H9 (cell line): Measurements from ENCODE around the gene ZDHHC23. TPM values are rescaled to one million over a fixed set of nuclear protein-coding genes. Genes with fewer than 3 reads are reported as not detected.

ENCODE experiments used
- DNase-seq: peaks from one replicate; pipeline ENCODE4 v3.0.0-alpha.2; 2017
- H2AFZ ChIP-seq: one replicate; pipeline ENCODE4 v1.6.1; 2013; ENCODE audit warnings: mild to moderate bottlenecking, low read length, control low read depth, moderate library complexity
- H2AK5ac ChIP-seq: 2 replicates; pipeline ENCODE4 v1.6.1; 2013; ENCODE audit warnings: low read length, control low read depth, mixed read lengths; ENCODE audit not compliant: insufficient read length
- H2BK120ac ChIP-seq: one replicate; pipeline ENCODE4 v1.6.1; 2013; ENCODE audit warnings: low read depth, mild to moderate bottlenecking, low read length, control low read depth, inconsistent platforms; ENCODE audit not compliant: poor library complexity, severe bottlenecking
- H2BK12ac ChIP-seq: 2 replicates; pipeline ENCODE4 v1.6.1; 2013; ENCODE audit warnings: low read length, control low read depth, mixed read lengths, low read depth; ENCODE audit not compliant: insufficient read length
- H2BK15ac ChIP-seq: 2 replicates; pipeline ENCODE4 v1.6.1; 2013; ENCODE audit warnings: low read depth, low read length, control low read depth
- H2BK20ac ChIP-seq: one replicate; pipeline ENCODE4 v1.6.1; 2013; ENCODE audit warnings: low read depth, mild to moderate bottlenecking, low read length, control low read depth, inconsistent platforms; ENCODE audit not compliant: poor library complexity, severe bottlenecking
- H2BK5ac ChIP-seq: 2 replicates; pipeline ENCODE4 v1.6.1; 2013; ENCODE audit warnings: low read length, control low read depth, mixed read lengths; ENCODE audit not compliant: insufficient read length
- H3K14ac ChIP-seq: 2 replicates; pipeline ENCODE4 v1.6.1; 2013; ENCODE audit warnings: low read length, control low read depth; ENCODE audit not compliant: insufficient read depth
- H3K18ac ChIP-seq: 2 replicates; pipeline ENCODE4 v1.6.1; 2013; ENCODE audit warnings: low read depth, mild to moderate bottlenecking, mixed read lengths, low read length, control low read depth; ENCODE audit not compliant: insufficient read length
- H3K23ac ChIP-seq: 2 replicates; pipeline ENCODE4 v1.6.1; 2013; ENCODE audit warnings: low read length, control low read depth, mixed read lengths, low read depth; ENCODE audit not compliant: insufficient read length
- H3K23me2 ChIP-seq: 2 replicates; pipeline ENCODE4 v1.6.1; 2013; ENCODE audit warnings: low read depth, mild to moderate bottlenecking, mixed read lengths, low read length, control low read depth; ENCODE audit not compliant: insufficient read length, poor library complexity, severe bottlenecking
- H3K27ac ChIP-seq: 2 replicates; pipeline ENCODE4 v1.5.1; 2013; ENCODE audit warnings: low read length, control low read depth, mixed read lengths, low read depth; ENCODE audit not compliant: insufficient read length
- H3K27me3 ChIP-seq: 2 replicates; pipeline ENCODE4 v1.6.1; 2013; ENCODE audit warnings: low read length, control low read depth, inconsistent platforms; ENCODE audit not compliant: insufficient read depth
- H3K4ac ChIP-seq: 2 replicates; pipeline ENCODE4 v1.6.1; 2013; ENCODE audit warnings: low read depth, mild to moderate bottlenecking, control low read depth, inconsistent platforms, low read length, moderate library complexity
- H3K4me1 ChIP-seq: 2 replicates; pipeline ENCODE4 v1.6.1; 2013; ENCODE audit warnings: low read length, control low read depth, inconsistent platforms; ENCODE audit not compliant: insufficient read depth
- H3K4me2 ChIP-seq: 2 replicates; pipeline ENCODE4 v1.6.1; 2013; ENCODE audit warnings: low read length, control low read depth, mixed read lengths; ENCODE audit not compliant: insufficient read length, insufficient read depth
- H3K56ac ChIP-seq: 2 replicates; pipeline ENCODE4 v1.6.1; 2013; ENCODE audit warnings: low read depth, mild to moderate bottlenecking, mixed read lengths, low read length, control low read depth; ENCODE audit not compliant: insufficient read length
- H3K79me1 ChIP-seq: 2 replicates; pipeline ENCODE4 v1.6.1; 2013; ENCODE audit warnings: low read depth, mild to moderate bottlenecking, moderate library complexity, low read length, control low read depth, inconsistent platforms; ENCODE audit not compliant: insufficient read depth, poor library complexity, severe bottlenecking
- H3K79me2 ChIP-seq: 2 replicates; pipeline ENCODE4 v1.6.1; 2013; ENCODE audit warnings: low read length, control low read depth, inconsistent platforms; ENCODE audit not compliant: insufficient read depth
- H3K9ac ChIP-seq: 2 replicates; pipeline ENCODE4 v1.6.1; 2013; ENCODE audit warnings: low read length, control low read depth, mixed read lengths; ENCODE audit not compliant: insufficient read length; ENCODE audit errors: extremely low read depth
- H3K9me3 ChIP-seq: one replicate; pipeline ENCODE4 v1.6.1; 2013; ENCODE audit warnings: low read depth, low read length, inconsistent platforms; ENCODE audit not compliant: control insufficient read depth
- H3T11ph ChIP-seq: one replicate; pipeline ENCODE4 v1.6.1; 2013; ENCODE audit warnings: mild to moderate bottlenecking, low read length, control low read depth, inconsistent platforms
- H4K20me1 ChIP-seq: one replicate; pipeline ENCODE4 v1.6.1; 2013; ENCODE audit not compliant: control insufficient read depth, insufficient read length, insufficient read depth
- H4K5ac ChIP-seq: 2 replicates; pipeline ENCODE4 v1.6.1; 2013; ENCODE audit warnings: low read depth, mild to moderate bottlenecking, mixed read lengths, low read length, control low read depth; ENCODE audit not compliant: insufficient read length
- H4K8ac ChIP-seq: replicated peaks from 2 replicates; pipeline ENCODE4 v1.6.1; 2013; ENCODE audit warnings: low read length, control low read depth, mixed read lengths, low read depth; ENCODE audit not compliant: insufficient read length
- H4K91ac ChIP-seq: 2 replicates; pipeline ENCODE4 v1.6.1; 2013; ENCODE audit warnings: low read depth, mild to moderate bottlenecking, moderate library complexity, mixed read lengths, low read length, control low read depth; ENCODE audit not compliant: insufficient read length
- H3K27ac Mint-ChIP-seq, 3 experiments: 2 replicates in 2 of 3; 3 replicates in 1 of 3; pipeline ENCODE4 v1.8.0; 2020 to 2021; ENCODE audit warnings: mixed read lengths in 3 of 3, mild to moderate bottlenecking in 1 of 3, moderate library complexity in 1 of 3
- H3K27me3 Mint-ChIP-seq: 2 replicates; pipeline ENCODE4 v1.8.0; 2021; ENCODE audit warnings: low read depth, mild to moderate bottlenecking, moderate library complexity, mixed read lengths
- H3K36me3 Mint-ChIP-seq, 3 experiments: 2 replicates in 2 of 3; 3 replicates in 1 of 3; pipeline ENCODE4 v1.8.0; 2020 to 2021; ENCODE audit warnings: low read depth in 3 of 3, mixed read lengths in 3 of 3; ENCODE audit not compliant: insufficient read depth in 1 of 3
- H3K4me1 Mint-ChIP-seq, 2 experiments: 2 replicates each; pipeline ENCODE4 v1.8.0; 2020; ENCODE audit warnings: mixed read lengths in 2 of 2
- H3K4me3 Mint-ChIP-seq, 2 experiments: 2 replicates in 1 of 2; 3 replicates in 1 of 2; pipeline ENCODE4 v1.8.0; 2020 to 2021; ENCODE audit warnings: mild to moderate bottlenecking in 2 of 2, mixed read lengths in 2 of 2, moderate library complexity in 1 of 2
- H3K9me3 Mint-ChIP-seq, 2 experiments: 2 replicates in 1 of 2; 3 replicates in 1 of 2; pipeline ENCODE4 v1.8.0; 2020; ENCODE audit warnings: mild to moderate bottlenecking in 2 of 2, mixed read lengths in 2 of 2, moderate library complexity in 1 of 2
- WGBS: extraction: QIAGEN DNeasy Blood & Tissue Kit; methylation state at CpG from one replicate; pipeline ENCODE4 v1.1.7; 2013; ENCODE audit warnings: missing lambda C conversion rate, low lambda C conversion rate, mixed read lengths; ENCODE audit not compliant: insufficient read length; ENCODE audit errors: extremely low coverage; 5-methylcytosine and 5-hydroxymethylcytosine counted together
- total RNA-seq: library from RNA; stranded (reverse); gene quantifications from 2 replicates; pipeline ENCODE4 v1.2.1, GENCODE V29; 2021
- TF ChIP-seq, protein P1 (sequence below): fragments of 200-600 bp; sonication (generic); conservative IDR thresholded peaks from 3 replicates; pipeline ENCODE4 v1.8.0; 2021; ENCODE audit warnings: antibody characterized with exemption, mild to moderate bottlenecking

ZDHHC23 gene
- total RNA-seq, 1 experiment from 2014 or later, result 25.2 TPM

GRCh38 chr3:113968986-113969385 is 21.2 kb downstream of the ZDHHC23 start:
- no peak overlapping the region for H3K27ac Mint-ChIP-seq
- H3K4me3 Mint-ChIP-seq, result no peak overlapping the region
- TF ChIP-seq, protein P1, sequence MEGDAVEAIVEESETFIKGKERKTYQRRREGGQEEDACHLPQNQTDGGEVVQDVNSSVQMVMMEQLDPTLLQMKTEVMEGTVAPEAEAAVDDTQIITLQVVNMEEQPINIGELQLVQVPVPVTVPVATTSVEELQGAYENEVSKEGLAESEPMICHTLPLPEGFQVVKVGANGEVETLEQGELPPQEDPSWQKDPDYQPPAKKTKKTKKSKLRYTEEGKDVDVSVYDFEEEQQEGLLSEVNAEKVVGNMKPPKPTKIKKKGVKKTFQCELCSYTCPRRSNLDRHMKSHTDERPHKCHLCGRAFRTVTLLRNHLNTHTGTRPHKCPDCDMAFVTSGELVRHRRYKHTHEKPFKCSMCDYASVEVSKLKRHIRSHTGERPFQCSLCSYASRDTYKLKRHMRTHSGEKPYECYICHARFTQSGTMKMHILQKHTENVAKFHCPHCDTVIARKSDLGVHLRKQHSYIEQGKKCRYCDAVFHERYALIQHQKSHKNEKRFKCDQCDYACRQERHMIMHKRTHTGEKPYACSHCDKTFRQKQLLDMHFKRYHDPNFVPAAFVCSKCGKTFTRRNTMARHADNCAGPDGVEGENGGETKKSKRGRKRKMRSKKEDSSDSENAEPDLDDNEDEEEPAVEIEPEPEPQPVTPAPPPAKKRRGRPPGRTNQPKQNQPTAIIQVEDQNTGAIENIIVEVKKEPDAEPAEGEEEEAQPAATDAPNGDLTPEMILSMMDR, result no peak

More at GRCh38 chr3:113968986-113969385, 21.2 kb downstream of the ZDHHC23 start:
- Histone ChIP-seq H4K20me1 (no peaks in the 10 kb centered on the region), H3K14ac (no peak overlapping the region), H4K5ac (no peak overlapping the region), H3K27me3 (no peaks in the 10 kb centered on the region), H2BK12ac (no peak overlapping the region), H3T11ph (no peak overlapping the region), H2BK20ac (no peak overlapping the region), H3K27ac (no peak overlapping the region), H2BK15ac (no peak overlapping the region), H3K4me2 (no peak overlapping the region), H3K79me2 (no peaks in the 10 kb centered on the region), H3K23me2 (no peaks in the 10 kb centered on the region), H3K4me1 (no peaks in the 10 kb centered on the region; the same call in 1 of the 2 replicates), H3K79me1 (no peaks in the 10 kb centered on the region), H2AK5ac (no peak overlapping the region), H3K9ac (no peak overlapping the region), H3K9me3 (no peaks in the 10 kb centered on the region), H2BK5ac (no peak overlapping the region), H3K18ac (no peak overlapping the region), H2BK120ac (no peak overlapping the region), H3K23ac (no peak overlapping the region), H4K8ac (no peak overlapping the region), H3K56ac (no peak overlapping the region), H3K4ac (no peak overlapping the region), H4K91ac (no peak overlapping the region), H2AFZ (no peak overlapping the region)
- H3K36me3 Mint-ChIP-seq, result peaks cover 3 to 23% (median 8%) of the 10 kb centered on the region in 3 experiments
- peaks cover 9 to 12% of the 10 kb centered on the region in 2 experiments; a peak in 2 of 5 replicates for H3K9me3 Mint-ChIP-seq
- H3K4me1 Mint-ChIP-seq, result no peaks in the 10 kb centered on the region
- H3K27me3 Mint-ChIP-seq, result no peaks in the 10 kb centered on the region
- no CpG with 5 or more reads among the region's 2 CpGs for WGBS
- DNase-seq, result no peak
